Measurements from ENCODE around the gene CP. TPM values are rescaled to one million over a fixed set of nuclear protein-coding genes. Genes with fewer than 3 reads are reported as not detected.
A peak's percentile ranks its signal among the peaks of the same experiment; 100 is the strongest.
"Not testable (repeated sequence)": the region's sequence is repeated elsewhere in the genome, so short reads cannot be mapped to it uniquely, and the experiment has no call there.

Gene CP
- total RNA-seq, 1 donor from 2014 or later: 0.48 TPM

- H3K9me3 Mint-ChIP-seq (ENCODE audit: unreplicated experiment): no peaks in the 10 kb centered on the region
- H3K27me3 Mint-ChIP-seq (ENCODE audit: low read depth, unreplicated experiment): no peaks in the 10 kb centered on the region
- no peaks in the 10 kb centered on the region for H4K20me1 ChIP-seq (ENCODE audit: insufficient read depth, low read length)
- H3K4me3 ChIP-seq (ENCODE audit: insufficient read depth, low read depth, low read length): no peak overlapping the region
- no peak overlapping the region for H3K4me2 ChIP-seq (ENCODE audit: low read length)
- TF ChIP-seq EZH2 (IDR thresholded peaks at IDR 0.05; ENCODE audit: insufficient read depth, low read length): no peak
- TF ChIP-seq CTCF (IDR thresholded peaks at IDR 0.05; ENCODE audit: insufficient read depth, low read depth, low read length): no peak
- H3K9ac ChIP-seq (ENCODE audit: low read length): no peak overlapping the region
- no peaks in the 10 kb centered on the region for H3K27me3 ChIP-seq (ENCODE audit: insufficient read depth, low read length)
- H3K27ac ChIP-seq (ENCODE audit: low read depth, low read length): no peak overlapping the region
- H3K36me3 ChIP-seq (ENCODE audit: insufficient read depth, low read length): no peaks in the 10 kb centered on the region
- no peaks in the 10 kb centered on the region for H3K79me2 ChIP-seq (ENCODE audit: insufficient read depth, low read length)
- no peak overlapping the region for H3K27ac Mint-ChIP-seq (ENCODE audit: unreplicated experiment)
- no peak overlapping the region for H2AFZ ChIP-seq (ENCODE audit: low read depth, low read length)
- H3K4me1 Mint-ChIP-seq (ENCODE audit: low read depth, unreplicated experiment): peaks cover 15% of the 10 kb centered on the region
- FAIRE-seq (no peak), DNase-seq (ENCODE audit: low read depth) (peak; percentile 51)
- no peaks in the 10 kb centered on the region for H3K9me3 ChIP-seq (ENCODE audit: insufficient read depth, low read depth, low read length)
- H3K4me1 ChIP-seq (ENCODE audit: insufficient read depth, low read length): peaks cover 7% of the 10 kb centered on the region
- no peaks in the 10 kb centered on the region for H3K36me3 Mint-ChIP-seq (ENCODE audit: low read depth, unreplicated experiment)
- no peak overlapping the region for H3K4me3 Mint-ChIP-seq (ENCODE audit: unreplicated experiment)
These were observed 22.2 kb downstream of the CP start for GRCh38 chr3:149199474-149199873.

- peak; percentile 76 for DNase-seq (ENCODE audit: low read depth)
- no peaks in the 10 kb centered on the region for H3K27me3 Mint-ChIP-seq (ENCODE audit: low read depth, unreplicated experiment)
- Histone ChIP-seq H4K20me1 (ENCODE audit: insufficient read depth, low read length) (no peaks in the 10 kb centered on the region), H3K27ac (ENCODE audit: low read depth, low read length) (no peak overlapping the region), H3K4me3 (ENCODE audit: insufficient read depth, low read depth, low read length) (peak overlapping the region; percentile 3), H3K4me2 (ENCODE audit: low read length) (peak overlapping the region; percentile 65), H3K4me1 (ENCODE audit: insufficient read depth, low read length) (peaks cover 7% of the 10 kb centered on the region), H3K9me3 (ENCODE audit: insufficient read depth, low read depth, low read length) (no peaks in the 10 kb centered on the region), H3K27me3 (ENCODE audit: insufficient read depth, low read length) (no peaks in the 10 kb centered on the region), H2AFZ (ENCODE audit: low read depth, low read length) (no peak overlapping the region), H3K9ac (ENCODE audit: low read length) (no peak overlapping the region), H3K36me3 (ENCODE audit: insufficient read depth, low read length) (no peaks in the 10 kb centered on the region), H3K79me2 (ENCODE audit: insufficient read depth, low read length) (no peaks in the 10 kb centered on the region)
- H3K36me3 Mint-ChIP-seq (ENCODE audit: low read depth, unreplicated experiment): no peaks in the 10 kb centered on the region
- FAIRE-seq: no peak
- no peak overlapping the region for H3K27ac Mint-ChIP-seq (ENCODE audit: unreplicated experiment)
- no peaks in the 10 kb centered on the region for H3K9me3 Mint-ChIP-seq (ENCODE audit: unreplicated experiment)
- peaks cover 15% of the 10 kb centered on the region for H3K4me1 Mint-ChIP-seq (ENCODE audit: low read depth, unreplicated experiment)
- peak overlapping the region; percentile 64 for H3K4me3 Mint-ChIP-seq (ENCODE audit: unreplicated experiment)
- TF ChIP-seq CTCF (IDR thresholded peaks at IDR 0.05; ENCODE audit: insufficient read depth, low read depth, low read length) (no peak), EZH2 (IDR thresholded peaks at IDR 0.05; ENCODE audit: insufficient read depth, low read length) (no peak)
These were observed 23.0 kb downstream of the CP start for GRCh38 chr3:149198611-149199010.

GRCh38 chr3:149197669-149198068, 24.0 kb downstream of the CP start:
- Histone ChIP-seq H3K79me2 (ENCODE audit: insufficient read depth, low read length) (no peaks in the 10 kb centered on the region), H3K9me3 (ENCODE audit: insufficient read depth, low read depth, low read length) (no peaks in the 10 kb centered on the region), H3K9ac (ENCODE audit: low read length) (no peak overlapping the region), H3K36me3 (ENCODE audit: insufficient read depth, low read length) (no peaks in the 10 kb centered on the region), H3K4me1 (ENCODE audit: insufficient read depth, low read length) (peaks cover 7% of the 10 kb centered on the region), H3K27me3 (ENCODE audit: insufficient read depth, low read length) (no peaks in the 10 kb centered on the region), H2AFZ (ENCODE audit: low read depth, low read length) (no peak overlapping the region), H3K27ac (ENCODE audit: low read depth, low read length) (no peak overlapping the region), H4K20me1 (ENCODE audit: insufficient read depth, low read length) (no peaks in the 10 kb centered on the region), H3K4me3 (ENCODE audit: insufficient read depth, low read depth, low read length) (peak overlapping the region; percentile 26), H3K4me2 (ENCODE audit: low read length) (peak overlapping the region; percentile 57)
- Mint-ChIP-seq H3K27ac (ENCODE audit: unreplicated experiment) (no peak overlapping the region), H3K9me3 (ENCODE audit: unreplicated experiment) (no peaks in the 10 kb centered on the region), H3K36me3 (ENCODE audit: low read depth, unreplicated experiment) (no peaks in the 10 kb centered on the region), H3K4me1 (ENCODE audit: low read depth, unreplicated experiment) (peaks cover 15% of the 10 kb centered on the region), H3K27me3 (ENCODE audit: low read depth, unreplicated experiment) (no peaks in the 10 kb centered on the region), H3K4me3 (ENCODE audit: unreplicated experiment) (no peak overlapping the region)
- TF ChIP-seq EZH2 (IDR thresholded peaks at IDR 0.05; ENCODE audit: insufficient read depth, low read length) (no peak), CTCF (IDR thresholded peaks at IDR 0.05; ENCODE audit: insufficient read depth, low read depth, low read length) (no peak)
- DNase-seq (ENCODE audit: low read depth) (no peak), FAIRE-seq (no peak)

GRCh38 chr3:149196805-149197592, 24.6 kb downstream of the CP start:
- H3K27me3 ChIP-seq (ENCODE audit: insufficient read depth, low read length); H3K9ac ChIP-seq (ENCODE audit: low read length); FAIRE-seq; H3K4me3 Mint-ChIP-seq (ENCODE audit: unreplicated experiment); H3K36me3 Mint-ChIP-seq (ENCODE audit: low read depth, unreplicated experiment); H3K27ac Mint-ChIP-seq (ENCODE audit: unreplicated experiment); H3K36me3 ChIP-seq (ENCODE audit: insufficient read depth, low read length); H3K79me2 ChIP-seq (ENCODE audit: insufficient read depth, low read length); H3K27ac ChIP-seq (ENCODE audit: low read depth, low read length); DNase-seq (ENCODE audit: low read depth); H4K20me1 ChIP-seq (ENCODE audit: insufficient read depth, low read length); H3K9me3 ChIP-seq (ENCODE audit: insufficient read depth, low read depth, low read length); H3K4me1 ChIP-seq (ENCODE audit: insufficient read depth, low read length); H2AFZ ChIP-seq (ENCODE audit: low read depth, low read length); H3K27me3 Mint-ChIP-seq (ENCODE audit: low read depth, unreplicated experiment); H3K9me3 Mint-ChIP-seq (ENCODE audit: unreplicated experiment): not testable (repeated sequence)
- peak overlapping the region; percentile 26 for H3K4me3 ChIP-seq (ENCODE audit: insufficient read depth, low read depth, low read length)
- peaks cover 15% of the 10 kb centered on the region for H3K4me1 Mint-ChIP-seq (ENCODE audit: low read depth, unreplicated experiment)
- peak overlapping the region; percentile 57 for H3K4me2 ChIP-seq (ENCODE audit: low read length)

Measured in astrocyte (in vitro differentiated cells and primary cell).